Gastroesophageal sphincter (tissue), 3 donors: ENCODE measurements around the gene LMO4.

Experiments used
- EP300 ChIP-seq: sonication (generic); formaldehyde crosslinking; IDR thresholded peaks from one replicate; pipeline ENCODE4 v1.6.1; 2017; ENCODE audit warnings: antibody characterized with exemption, mild to moderate bottlenecking
- POLR2AphosphoS5 ChIP-seq: sonication (generic); formaldehyde crosslinking; IDR thresholded peaks from one replicate; pipeline ENCODE4 v1.6.1; 2017; ENCODE audit warnings: antibody characterized with exemption
- TF ChIP-seq, protein P1 (sequence below), 4 experiments: fragments of 200-600 bp in 2 of 4; fragments of 450-650 bp in 2 of 4; sonication (generic) in 1 of 4; IDR thresholded peaks; one replicate each; pipeline ENCODE4 v1.5.1; 2017 to 2019; ENCODE audit warnings: antibody characterized with exemption in 4 of 4, mild to moderate bottlenecking in 2 of 4, moderate library complexity in 2 of 4

DNA sequence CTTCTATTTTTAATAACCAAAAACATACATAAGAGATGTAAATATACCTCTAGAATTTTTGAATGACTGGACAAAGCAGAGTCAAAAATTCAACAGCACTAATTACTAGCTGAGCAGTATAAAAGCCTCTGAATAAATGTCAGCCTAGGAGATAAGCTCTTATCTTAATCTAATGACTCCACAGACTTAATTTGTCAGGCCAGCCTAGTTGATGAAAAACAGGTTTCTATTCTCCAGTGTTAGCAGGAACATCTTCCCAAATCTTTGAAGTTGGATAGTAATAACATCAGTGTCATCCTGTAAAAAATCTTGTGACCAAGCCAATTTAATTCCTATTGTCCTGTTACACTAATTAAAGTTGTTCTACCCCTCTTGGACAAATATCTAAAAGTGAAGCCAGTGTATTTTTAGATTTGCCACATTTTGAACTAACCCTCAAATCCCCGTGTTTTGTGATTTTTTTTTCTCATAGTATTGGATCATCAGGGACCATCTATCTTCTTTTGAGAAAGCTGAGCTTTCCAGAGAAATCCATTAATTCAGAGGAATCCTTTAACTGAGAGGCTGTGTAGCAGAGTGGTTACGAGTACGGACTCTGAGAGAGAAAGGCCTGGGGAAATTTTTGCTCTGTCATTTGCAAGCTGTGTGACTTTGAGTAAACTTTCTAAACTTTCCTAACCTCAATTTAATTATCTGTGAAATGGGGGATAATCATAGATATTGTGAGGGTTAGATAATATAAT is 41.2 kb downstream of the LMO4 start:
- TF ChIP-seq, protein P1, sequence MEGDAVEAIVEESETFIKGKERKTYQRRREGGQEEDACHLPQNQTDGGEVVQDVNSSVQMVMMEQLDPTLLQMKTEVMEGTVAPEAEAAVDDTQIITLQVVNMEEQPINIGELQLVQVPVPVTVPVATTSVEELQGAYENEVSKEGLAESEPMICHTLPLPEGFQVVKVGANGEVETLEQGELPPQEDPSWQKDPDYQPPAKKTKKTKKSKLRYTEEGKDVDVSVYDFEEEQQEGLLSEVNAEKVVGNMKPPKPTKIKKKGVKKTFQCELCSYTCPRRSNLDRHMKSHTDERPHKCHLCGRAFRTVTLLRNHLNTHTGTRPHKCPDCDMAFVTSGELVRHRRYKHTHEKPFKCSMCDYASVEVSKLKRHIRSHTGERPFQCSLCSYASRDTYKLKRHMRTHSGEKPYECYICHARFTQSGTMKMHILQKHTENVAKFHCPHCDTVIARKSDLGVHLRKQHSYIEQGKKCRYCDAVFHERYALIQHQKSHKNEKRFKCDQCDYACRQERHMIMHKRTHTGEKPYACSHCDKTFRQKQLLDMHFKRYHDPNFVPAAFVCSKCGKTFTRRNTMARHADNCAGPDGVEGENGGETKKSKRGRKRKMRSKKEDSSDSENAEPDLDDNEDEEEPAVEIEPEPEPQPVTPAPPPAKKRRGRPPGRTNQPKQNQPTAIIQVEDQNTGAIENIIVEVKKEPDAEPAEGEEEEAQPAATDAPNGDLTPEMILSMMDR (IDR thresholded peaks at IDR 0.05), result no peak
- no peak for TF ChIP-seq EP300
- no peak for TF ChIP-seq POLR2AphosphoS5
